H1 (cell line): ENCODE measurements around the gene DDX60.

ENCODE experiments used
- CREB1 ChIP-seq: IDR thresholded peaks from 2 replicates; pipeline ENCODE4 v1.6.1; 2012; ENCODE audit warnings: inconsistent platforms
- CTCF ChIP-seq, 3 experiments: IDR thresholded peaks; 1 replicate in 2 of 3; 2 replicates in 1 of 3; pipeline versions ENCODE4 v1.5.1 to v1.6.1; 2011; ENCODE audit warnings: low read length in 3 of 3, mild to moderate bottlenecking in 3 of 3, inconsistent platforms in 2 of 3, low read depth in 1 of 3, moderate library complexity in 1 of 3; ENCODE audit not compliant: insufficient read depth in 1 of 3; ENCODE audit errors: control extremely low read depth in 1 of 3
- EGR1 ChIP-seq: IDR thresholded peaks from 2 replicates; pipeline ENCODE4 v1.6.1; 2011; ENCODE audit warnings: low read depth, low read length, borderline replicate concordance
- EZH2 ChIP-seq: fragments of 200-600 bp; sonication (generic); IDR thresholded peaks from 2 replicates; pipeline ENCODE4 v1.7.1; 2012; ENCODE audit warnings: low read depth, mild to moderate bottlenecking, moderate library complexity, low read length, inconsistent platforms; ENCODE audit not compliant: severe bottlenecking
- JUN ChIP-seq: IDR thresholded peaks from 2 replicates; pipeline ENCODE4 v1.6.1; 2011; ENCODE audit warnings: low read depth, mild to moderate bottlenecking, improper control_type of control experiment, low read length
- JUND ChIP-seq: IDR thresholded peaks from 2 replicates; pipeline ENCODE4 v1.6.1; 2011; ENCODE audit warnings: mild to moderate bottlenecking, improper control_type of control experiment, low read length
- KDM5A ChIP-seq: fragments of 200-600 bp; IDR thresholded peaks from 2 replicates; pipeline ENCODE4 v1.7.1; 2012; ENCODE audit warnings: mild to moderate bottlenecking, low read length, inconsistent platforms, mixed read lengths
- POLR2A ChIP-seq, 2 experiments: IDR thresholded peaks; 1 replicate in 1 of 2; 2 replicates in 1 of 2; pipeline ENCODE4 v1.6.1; 2011; ENCODE audit warnings: low read depth in 2 of 2, low read length in 2 of 2, mild to moderate bottlenecking in 2 of 2; ENCODE audit errors: control extremely low read depth in 1 of 2
- SRF ChIP-seq: IDR thresholded peaks from 2 replicates; pipeline ENCODE4 v1.6.1; 2011; ENCODE audit warnings: mild to moderate bottlenecking, low read depth, low read length, moderate library complexity
- TCF12 ChIP-seq: IDR thresholded peaks from 2 replicates; pipeline ENCODE4 v1.6.1; 2011; ENCODE audit warnings: low read depth, mild to moderate bottlenecking, low read length
- YY1 ChIP-seq: IDR thresholded peaks from 2 replicates; pipeline ENCODE4 v1.6.1; 2011; ENCODE audit warnings: low read depth, mild to moderate bottlenecking, low read length
- ZNF274 ChIP-seq: IDR thresholded peaks from 2 replicates; pipeline ENCODE4 v1.7.0; 2012; ENCODE audit warnings: low read length, borderline replicate concordance; ENCODE audit errors: extremely low read depth
- TF ChIP-seq, protein P1 (sequence below): IDR thresholded peaks from 2 replicates; pipeline ENCODE4 v1.6.1; 2012; ENCODE audit warnings: inconsistent platforms

DNA sequence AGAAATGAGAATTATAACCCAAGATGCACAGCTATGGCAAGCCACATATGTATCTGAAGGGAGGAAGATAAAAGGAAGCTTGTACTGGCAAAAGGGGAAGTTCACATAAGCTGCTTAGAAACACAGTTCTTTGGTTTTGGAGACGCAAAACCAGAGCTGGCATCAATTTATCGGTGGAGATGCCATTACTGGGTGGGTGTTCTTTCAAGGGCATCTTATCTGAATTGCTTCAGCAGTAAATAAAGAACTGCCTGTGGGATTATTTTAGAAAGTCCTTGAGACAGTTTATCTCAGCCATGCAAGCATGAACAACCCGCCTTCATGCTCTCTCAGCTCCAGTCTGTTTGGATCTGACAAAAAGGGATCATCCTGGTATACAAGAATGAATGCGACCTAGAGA is 60.8 kb downstream of the DDX60 start:
- TF ChIP-seq YY1 (no peak), POLR2A (IDR thresholded peaks at IDR 0.05; ENCODE audit: control extremely low read depth in 1 of 2, low read depth in 2 of 2, low read length in 2 of 2) (no peak), JUN (no peak), EGR1 (no peak), CTCF (IDR thresholded peaks at IDR 0.05; ENCODE audit: control extremely low read depth in 1 of 3, insufficient read depth in 1 of 3, low read depth in 1 of 3, low read length in 3 of 3) (no peak), SRF (no peak), EZH2 (no peak), JUND (no peak), ZNF274 (no peak), KDM5A (no peak), TCF12 (no peak), CREB1 (no peak)
- TF ChIP-seq, protein P1, sequence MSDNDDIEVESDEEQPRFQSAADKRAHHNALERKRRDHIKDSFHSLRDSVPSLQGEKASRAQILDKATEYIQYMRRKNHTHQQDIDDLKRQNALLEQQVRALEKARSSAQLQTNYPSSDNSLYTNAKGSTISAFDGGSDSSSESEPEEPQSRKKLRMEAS, result no peak
